HG02970 (cell line): ENCODE measurements around the gene ATP4A.

ENCODE experiments used
- ATAC-seq: cut with Tn5 transposase; IDR thresholded peaks from one replicate; pipeline ENCODE4 v1.9.1; 2021; ENCODE audit warnings: mild to moderate bottlenecking, moderate library complexity, moderate number of reproducible peaks; ENCODE audit not compliant: unreplicated experiment, low FRiP score

Gene ATP4A

DNA sequence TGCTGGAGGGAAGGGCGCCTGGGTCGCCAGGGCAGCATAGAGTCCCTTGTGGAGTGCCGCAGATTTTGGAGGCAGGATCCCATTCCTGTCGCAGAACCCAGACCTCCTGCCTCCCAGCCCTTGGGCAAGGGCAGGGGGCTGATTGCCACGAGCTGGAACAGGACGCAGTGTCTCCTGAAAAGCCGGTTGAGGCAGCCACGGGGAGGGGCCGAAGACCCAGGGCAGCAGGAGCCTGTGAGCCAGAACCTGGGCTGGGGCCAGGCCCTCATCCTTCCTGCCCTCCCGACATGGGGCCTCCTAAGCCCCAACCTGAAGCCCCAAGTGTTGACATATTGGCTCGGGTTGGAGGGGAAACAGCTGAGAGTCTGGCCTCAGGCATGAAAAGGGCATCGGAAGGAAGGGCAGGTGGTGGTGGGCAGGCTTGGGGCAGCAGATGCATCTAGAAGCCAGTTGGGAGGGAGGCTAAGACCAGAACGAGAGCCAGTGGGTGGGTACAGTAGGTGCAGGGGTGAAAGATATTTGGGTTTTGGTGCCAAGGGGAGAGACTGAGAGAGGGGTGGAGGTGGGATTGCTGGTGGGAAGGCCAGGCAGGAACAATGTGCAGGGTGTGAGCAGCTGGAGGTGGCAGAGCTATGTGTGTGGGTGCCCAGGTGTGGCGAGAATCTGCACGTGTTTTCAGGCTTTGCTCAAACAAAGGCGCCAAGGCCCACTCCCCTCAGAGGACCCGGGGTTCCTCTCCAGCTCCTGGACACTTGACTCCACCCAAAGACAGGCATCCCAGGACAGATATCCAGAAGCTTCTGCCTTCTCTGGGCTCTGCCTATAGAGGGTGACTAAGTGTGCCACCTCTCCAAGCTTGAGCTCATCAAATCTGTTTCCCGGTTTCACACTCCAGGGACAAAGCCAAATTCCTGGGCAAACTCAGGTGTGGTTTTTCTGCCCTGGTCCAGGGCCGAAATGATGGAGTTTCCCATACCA, 33.9 kb downstream of the ATP4A start:
- no peak for ATAC-seq

DNA sequence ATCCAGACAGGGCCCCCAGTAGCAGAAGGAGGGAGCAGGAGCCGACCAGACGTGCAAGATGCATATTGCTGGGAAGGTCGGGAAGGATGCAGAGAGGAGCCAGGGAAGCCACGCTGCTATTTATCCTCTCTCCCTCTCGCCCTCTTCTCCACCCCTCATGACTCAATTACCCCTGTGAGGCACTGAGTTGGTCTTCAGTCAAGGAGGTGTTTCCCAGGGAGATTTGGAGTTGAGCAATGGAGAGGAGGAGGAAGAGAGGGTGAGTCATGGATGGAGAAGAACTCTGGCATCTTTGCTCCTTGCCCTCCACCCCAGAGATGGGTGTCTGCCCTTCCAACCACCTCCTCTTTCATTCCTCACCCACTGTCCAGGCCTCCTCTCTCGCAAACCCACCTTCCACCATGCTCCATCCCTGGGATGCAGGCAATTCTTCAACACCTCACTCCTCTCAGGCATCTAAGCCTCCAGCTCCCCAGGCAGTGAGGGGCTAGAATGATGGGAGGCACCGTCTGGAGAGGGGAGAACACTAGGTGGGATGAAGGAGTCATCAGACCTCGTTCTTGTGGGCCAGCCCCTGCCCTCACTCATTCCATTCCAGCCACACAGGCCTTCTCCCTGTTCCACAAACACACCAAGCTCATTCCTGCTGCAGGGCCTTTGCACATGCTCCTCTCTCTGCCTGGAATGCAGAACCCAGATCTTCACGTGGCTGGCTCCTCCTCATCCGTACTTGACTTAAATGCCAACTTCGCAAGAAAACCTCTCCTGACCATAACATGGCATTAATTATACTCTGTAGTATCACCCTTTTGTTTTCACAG, 35.0 kb downstream of the ATP4A start, which contains the start of gene SBSN:
Gene SBSN (minus strand): TSS at position 94 of the 821 bp plus-strand sequence. CDS start 30 bp downstream, at position 64.
- no peak for ATAC-seq

DNA sequence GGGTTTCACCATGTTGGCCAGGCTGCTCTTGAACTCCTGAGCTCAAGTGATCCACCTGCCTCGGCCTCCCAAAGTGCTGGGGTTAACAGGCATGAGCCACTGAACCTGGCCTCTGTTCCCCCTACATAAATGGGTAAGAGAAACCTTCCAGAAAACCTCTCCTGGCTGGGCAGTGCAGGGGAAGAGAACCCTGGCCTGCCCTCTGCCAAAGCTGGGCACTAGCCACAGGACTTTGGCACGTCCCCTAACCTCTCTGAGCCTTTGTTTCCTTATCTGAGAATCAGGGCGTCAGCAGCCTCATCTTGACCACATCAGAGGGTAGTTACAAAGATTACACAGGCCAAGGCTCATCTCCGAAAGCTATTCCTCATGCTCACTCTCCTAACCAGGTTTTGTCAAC, 37.6 kb downstream of the ATP4A start:
- no peak for ATAC-seq

DNA sequence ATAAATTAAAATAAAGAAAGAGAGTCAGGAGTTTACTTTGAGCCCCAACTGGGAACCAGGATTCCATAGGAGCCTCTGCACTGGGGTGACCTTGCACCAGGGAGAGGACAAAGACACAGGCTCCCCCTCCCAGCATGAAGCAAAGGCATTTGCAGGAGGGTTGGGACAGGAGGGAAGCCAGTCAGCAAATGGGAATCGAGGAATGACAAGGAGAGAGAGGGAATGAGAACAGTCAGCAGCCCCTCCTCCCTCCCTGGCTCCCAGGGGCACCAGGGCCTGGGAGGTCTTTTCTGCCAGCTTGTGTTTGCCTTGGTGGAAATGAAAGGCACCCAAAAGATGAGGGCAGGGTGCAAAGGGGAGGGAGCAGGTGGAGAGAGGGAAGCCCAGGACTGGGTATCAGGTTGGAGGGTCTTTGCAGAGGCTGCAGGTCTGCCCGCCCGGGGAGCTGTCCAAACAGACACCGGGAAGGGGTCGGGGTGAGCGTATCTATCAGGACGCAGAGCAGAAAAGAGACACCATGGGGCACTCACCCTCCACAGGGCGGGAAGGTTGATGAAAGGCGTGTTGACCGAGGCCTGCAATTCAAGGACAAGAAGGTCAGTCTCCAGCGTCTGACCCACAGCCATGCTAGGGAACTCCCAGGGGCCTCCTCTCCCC, 39.1 kb downstream of the ATP4A start:
- no peak for ATAC-seq

DNA sequence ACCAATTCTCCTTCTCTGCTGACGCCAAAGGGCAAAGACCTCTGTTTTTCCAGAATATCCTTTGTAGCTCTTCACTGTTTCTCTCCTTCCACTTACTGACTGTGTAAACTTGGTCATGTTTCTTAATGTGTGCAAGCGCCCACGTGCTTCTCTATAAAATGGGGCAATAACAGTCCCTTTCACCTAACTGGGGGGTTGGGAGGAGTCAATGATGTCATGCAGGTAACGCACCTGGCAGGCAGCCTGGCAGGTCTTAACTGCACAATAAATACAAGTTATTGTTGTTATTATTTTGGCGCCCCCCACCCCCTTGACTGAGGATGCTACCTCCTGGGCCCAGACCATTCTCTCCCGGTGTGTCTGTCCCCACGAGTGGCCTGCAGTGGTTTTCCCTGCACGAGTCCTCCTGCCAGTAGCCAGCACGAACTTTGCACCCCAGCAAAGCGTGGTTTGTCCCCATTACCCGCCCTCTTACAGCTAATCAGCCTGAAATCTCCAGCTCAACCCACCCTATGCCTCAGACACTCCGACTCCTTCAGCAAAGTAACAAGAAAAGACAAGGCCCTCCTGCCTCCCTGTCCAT, 40.6 kb downstream of the ATP4A start:
- ATAC-seq, result no peak

DNA sequence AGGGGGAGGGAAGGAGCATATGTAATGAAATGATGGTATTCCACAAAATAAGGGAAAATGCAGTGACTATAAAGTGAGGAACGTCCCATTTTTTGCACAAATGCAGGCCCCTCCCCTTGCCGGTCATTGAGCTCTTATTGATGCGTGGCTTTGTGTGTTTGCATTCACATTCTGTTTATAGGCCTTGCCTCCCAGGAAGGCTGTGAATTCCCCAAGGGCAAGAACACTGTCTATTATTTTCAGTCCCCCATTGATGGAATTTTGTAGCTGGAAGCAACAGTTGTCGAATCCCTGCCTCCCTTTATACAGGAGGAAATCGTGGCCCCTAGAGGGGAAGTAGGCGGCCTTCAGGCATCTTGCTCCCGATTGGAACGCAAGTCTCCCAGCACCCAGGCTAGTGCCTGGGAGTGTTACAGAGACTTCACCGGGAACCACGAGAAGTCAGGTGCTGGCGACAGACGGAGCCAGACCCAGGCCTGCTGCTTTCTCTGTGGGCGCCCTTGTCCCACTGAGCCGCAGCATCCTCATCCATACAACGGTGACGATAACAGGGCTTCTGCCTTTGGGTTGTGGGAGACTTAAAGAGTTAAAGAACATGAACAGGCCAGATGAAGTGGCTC, 42.2 kb downstream of the ATP4A start:
- ATAC-seq, result no peak

DNA sequence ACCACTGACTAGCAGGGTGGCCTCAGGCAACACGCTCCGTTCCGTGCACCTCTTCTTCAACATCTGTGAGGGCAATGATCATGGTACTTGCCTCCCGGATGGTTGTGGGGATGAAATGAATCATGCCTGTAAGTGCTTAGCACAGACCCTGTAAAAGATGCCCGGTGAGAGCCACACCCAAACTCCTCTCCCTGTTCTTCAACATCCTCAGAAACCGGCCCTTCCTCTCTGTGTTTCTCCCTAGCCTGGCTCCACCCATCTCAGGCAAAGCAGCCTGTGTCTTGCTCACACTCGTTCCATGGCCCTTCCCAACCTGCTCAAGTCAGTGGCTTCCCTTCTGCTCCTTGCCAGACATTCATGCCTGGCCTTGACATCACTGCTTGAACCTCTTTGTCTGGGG, 44.2 kb downstream of the ATP4A start:
- ATAC-seq, result no peak

DNA sequence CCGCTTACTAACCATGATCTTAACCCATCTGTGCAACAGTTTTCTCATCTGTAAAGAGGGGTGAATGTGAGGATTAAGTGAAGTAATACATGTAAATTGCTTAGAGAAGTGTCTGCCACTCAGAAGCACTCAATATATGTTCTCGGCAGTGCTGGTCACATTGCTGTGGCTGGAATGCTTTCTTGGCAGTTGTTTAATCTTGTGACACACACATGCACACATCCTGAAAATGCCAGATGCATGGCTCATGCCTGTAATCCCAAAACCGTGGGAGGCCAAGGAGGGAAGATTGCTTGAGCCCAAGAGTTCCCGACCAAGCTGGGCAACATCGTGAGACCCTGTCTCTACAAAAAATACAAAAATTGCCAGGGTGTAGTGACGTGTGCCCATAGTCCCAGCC, 45.1 kb downstream of the ATP4A start:
- no peak for ATAC-seq

DNA sequence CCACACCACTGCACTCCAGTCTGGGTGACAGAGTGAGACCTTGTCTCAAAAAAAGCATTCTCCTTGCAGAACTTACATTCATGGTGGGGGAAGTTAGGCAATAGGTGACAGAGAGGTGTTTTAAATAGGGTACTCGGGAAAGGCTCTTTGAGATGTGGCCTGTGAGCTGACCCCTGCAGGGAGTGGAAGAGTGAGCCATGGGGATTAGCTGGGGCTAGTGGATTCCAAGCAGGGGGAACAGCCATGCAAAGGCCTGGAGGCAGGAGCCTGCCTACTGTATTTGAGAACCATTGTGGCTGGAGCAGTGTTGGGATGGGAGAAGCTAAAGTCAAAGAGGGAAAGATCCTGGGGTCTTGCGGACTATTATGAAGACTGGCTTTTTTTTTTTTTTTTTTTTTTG, 46.1 kb downstream of the ATP4A start:
- ATAC-seq, result no peak

DNA sequence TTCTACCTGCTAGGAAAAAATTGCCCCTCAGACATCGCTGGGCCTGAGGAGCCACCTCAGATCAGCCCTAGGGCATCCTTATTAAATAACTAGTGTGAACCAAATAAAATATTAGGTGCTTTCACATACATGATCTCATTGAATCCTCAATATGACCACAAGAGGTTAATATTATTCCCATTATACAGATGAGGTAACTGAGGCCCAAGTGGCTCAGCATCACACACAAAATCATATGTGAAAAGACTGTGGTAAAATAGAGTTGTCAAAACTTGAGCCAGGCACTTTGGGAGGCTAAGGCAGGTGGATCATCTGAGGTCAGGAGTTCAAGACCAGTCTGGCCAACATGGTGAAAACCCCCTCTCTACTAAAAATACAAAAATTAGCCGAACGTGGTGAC, 47.1 kb downstream of the ATP4A start:
- ATAC-seq, result no peak

DNA sequence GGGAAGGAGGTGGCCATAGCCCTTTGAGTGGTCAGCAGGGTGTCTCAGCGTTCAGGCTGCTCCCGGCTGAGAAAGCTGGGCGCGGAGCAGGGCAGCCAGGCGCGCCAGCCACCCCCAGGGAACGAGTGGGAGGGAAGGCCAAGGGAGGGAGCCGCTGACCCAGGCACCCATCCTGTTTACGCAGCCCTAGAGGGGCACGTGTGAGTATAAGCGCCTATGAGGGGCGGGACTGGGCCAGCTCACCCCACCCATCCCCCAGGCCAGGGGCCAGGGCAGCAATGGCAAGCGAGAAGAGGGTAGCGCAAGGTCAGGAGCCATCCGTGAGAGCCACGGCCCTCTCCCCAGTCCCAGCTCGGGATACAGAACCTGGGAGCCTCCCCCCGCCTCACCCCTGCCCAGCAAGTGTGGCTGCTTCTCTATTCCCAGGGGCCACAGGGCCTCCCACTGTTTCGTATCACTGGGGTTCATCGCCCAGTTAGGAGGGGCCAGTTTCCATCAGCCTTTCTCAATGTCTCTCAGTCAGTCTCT, 49.1 kb downstream of the ATP4A start:
- ATAC-seq, result no peak

DNA sequence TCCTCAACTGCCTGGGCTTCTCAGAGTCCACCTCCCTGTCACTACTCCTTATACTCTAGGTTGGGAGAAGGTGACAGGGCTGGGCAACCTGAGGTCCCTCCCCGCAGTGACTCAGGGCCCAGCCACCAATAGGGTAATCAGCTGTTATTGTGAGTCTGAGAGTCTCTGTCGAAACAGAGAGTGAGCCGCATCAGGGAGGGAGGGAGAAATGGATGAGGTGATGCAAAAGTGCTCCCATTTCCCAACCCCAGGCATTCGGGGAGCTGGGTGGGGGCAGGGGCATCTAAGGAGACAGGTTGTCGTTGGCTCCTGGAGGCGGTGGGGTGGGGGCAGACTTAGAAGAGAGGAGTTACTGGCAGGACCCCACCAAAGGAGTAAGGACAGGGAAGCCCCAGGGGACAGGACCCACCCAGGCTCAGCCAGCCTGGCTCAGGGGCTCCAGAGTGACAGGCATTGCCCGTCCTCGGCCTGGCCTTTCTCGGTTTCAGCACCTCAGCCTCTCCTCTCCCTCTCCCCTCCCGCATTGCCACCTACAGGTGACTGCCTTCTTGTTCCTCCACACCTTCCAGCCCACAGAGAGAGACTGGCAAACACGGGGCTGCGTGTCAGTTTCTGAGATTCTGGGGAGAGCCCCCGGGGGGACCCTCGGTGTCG, 49.7 kb downstream of the ATP4A start, which contains the start of gene DMKN:
Gene DMKN (minus strand): TSS at position 22 of the 654 bp plus-strand sequence. CDS start 174 bp downstream, outside the sequence.
- no peak for ATAC-seq

DNA sequence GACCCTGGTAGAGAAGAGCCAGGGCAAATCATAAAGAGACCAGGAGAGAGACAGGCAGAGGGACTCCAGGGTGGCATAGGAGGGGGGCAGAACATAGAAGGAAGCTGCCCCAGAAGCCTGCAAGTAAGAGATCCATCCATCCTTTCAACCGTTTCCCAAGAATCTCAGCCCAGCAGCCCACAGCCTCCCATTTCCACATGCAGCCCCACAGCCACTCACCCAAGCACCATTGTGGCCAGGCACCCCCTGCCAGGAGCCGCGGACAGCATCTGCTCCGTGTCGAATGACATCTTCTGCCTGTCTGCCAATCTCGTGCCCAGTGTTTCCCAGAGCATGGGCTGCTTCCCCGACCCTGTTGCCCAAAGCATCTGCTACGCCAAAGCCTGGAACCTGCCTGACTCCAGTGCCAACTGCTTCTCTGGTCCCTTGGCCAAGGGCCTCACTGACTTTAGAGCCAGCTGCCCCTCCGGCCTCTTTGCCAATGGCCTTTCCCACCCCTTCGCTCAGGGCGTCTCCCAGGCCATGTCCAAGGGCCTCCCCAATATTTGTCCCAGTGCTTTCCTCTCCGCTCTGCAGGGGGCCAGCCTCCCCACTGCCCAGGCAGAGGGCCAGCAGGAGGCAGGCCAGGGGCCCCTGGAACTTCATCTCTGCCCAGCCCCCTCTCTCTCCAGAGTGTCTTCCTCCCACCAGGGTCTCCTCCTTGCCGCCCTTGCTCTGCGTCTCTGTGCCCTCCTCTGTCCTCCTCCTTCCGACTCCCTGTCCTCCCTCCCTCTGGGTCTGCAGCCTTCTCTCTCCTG, 50.4 kb downstream of the ATP4A start:
- no peak for ATAC-seq

DNA sequence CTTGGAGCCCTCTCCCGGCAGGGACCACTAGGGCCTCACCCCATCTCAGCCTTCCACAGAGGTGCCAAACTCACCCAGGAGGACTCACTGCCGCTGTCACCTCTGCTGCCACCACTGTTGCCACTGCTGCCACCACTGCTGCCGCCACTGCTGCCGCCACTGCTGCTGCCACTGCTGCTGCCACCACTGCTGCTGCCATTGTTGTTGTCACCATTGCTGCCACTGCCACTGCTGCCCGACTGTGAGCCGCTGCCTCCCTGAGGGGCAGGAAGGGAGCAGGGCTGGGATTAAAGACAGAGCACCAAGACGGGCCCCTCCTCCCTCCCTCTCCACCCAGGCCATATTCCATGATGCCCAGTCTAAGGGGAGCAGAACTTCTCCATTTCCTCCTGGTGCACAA, 52.1 kb downstream of the ATP4A start:
- no peak for ATAC-seq

DNA sequence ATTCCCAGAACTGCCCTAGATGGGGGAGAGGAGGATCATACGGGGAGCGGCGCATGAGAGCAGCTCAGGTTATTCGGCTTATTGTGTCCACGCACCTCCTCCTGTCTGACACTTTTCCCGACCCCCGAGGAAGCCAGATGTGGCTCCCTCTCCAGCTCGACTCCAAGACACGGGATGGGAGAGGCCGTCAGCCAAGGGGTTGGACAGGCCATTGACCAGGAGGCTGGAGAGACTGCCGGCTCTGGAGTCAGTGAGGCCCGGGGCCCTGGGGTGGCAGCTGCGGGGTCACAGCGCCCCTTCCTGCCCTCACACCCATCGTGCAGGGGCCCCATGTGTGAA, 52.9 kb downstream of the ATP4A start:
- no peak for ATAC-seq

DNA sequence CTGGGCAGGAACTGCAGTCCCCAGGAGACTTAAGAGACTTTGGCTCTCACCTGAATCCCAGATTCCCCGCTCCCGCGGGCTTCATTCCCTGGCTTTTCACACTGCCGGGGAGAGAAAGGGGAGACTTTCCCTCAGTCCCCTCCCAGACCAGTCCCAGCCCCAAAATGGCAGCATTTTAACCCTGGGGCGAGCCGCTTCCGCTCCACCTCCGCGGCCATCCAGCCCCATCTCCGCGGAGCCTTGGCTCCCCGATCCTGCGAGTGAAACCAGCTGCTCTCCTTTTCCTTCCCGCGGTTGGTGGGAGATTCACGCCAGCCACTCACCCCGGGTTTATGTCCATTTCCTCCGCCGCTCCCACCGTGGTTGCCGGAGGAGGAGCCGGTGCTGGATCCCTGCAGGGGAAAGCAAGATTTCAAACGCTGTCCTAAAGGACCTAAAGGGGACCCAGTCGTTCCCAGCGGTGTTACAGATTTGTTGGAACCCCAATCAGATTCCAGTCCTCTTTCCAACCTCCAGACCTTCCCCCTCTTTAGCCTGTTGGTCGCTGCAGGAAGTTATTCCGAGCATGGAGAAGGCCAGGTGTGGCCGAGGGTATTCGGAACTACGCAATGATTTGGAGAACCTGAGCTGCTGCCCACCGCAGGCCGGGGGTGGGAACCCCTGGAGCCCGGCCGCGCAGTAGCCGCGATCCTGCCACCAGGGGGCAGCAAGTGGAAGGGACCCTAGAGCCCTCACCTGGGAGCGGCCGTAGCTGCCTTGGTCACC, 53.4 kb downstream of the ATP4A start:
- no peak for ATAC-seq

DNA sequence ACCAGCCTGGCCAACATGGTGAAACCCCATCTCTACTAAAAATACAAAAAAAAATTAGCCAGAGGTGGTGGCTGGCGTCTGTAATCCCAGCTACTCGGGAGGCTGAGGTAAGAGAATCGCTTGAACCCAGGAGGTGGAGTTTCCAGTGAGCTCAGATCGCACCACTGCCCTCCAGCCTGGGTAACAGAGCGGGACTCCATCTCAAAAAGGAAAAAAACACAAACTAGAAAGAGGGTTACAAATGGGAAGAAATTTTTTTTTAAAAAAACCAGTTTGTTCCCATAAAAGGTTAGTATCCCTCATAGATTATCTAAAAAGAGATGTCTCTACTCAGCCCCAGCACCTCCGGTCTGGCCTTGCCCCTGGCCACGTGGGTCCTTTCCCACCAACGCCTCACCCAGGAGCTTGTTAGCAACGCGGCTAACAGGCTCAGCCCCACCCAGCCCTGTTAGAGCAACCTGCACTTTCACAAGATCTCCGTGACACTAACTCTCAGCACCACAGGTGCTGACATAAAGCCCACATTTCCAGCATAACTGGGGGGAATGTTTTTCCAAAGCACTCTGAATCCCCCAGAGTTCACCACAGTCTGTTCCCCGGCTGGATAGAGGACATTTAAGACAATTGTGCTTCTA, 54.3 kb downstream of the ATP4A start:
- ATAC-seq, result no peak
